Measurements from ENCODE around the gene SLC12A8.

DNA sequence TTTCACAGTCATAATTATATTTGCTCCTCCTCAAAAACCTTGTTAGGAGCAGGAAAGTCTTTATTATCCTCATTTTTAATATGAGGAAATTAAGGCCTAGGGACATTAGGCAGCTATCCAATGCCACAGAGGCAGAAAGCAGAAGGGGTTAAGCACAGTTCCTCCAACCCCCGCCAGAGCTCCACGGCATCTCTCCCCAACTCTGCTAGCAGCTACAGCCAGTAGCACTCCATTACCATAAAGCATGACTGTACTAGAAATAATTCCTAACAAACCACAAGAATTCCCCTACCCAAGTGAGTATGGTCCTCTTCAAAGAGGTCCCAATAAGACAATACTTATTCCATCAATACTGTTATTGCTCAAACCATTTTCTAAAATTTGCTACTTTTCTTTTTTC is 166.6 kb downstream of the SLC12A8 start:
- no peak for TF ChIP-seq POLR2A (IDR thresholded peaks at IDR 0.05)
- TF ChIP-seq, protein P1, sequence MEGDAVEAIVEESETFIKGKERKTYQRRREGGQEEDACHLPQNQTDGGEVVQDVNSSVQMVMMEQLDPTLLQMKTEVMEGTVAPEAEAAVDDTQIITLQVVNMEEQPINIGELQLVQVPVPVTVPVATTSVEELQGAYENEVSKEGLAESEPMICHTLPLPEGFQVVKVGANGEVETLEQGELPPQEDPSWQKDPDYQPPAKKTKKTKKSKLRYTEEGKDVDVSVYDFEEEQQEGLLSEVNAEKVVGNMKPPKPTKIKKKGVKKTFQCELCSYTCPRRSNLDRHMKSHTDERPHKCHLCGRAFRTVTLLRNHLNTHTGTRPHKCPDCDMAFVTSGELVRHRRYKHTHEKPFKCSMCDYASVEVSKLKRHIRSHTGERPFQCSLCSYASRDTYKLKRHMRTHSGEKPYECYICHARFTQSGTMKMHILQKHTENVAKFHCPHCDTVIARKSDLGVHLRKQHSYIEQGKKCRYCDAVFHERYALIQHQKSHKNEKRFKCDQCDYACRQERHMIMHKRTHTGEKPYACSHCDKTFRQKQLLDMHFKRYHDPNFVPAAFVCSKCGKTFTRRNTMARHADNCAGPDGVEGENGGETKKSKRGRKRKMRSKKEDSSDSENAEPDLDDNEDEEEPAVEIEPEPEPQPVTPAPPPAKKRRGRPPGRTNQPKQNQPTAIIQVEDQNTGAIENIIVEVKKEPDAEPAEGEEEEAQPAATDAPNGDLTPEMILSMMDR (IDR thresholded peaks at IDR 0.05), result no peak
